ENCODE results near the gene PACRGL.

The PACRGL gene

GRCh38 chr4:20700007-20700761, at the start of gene PACRGL:
Gene PACRGL (plus strand): TSS chr4:20700458. CDS start chr4:20704482, 4,024 bp downstream.
- Histone ChIP-seq H3K9ac (ENCODE audit: insufficient read length, low read depth) (peak within 1 kb of the TSS; percentile 92), H3K9me3 (ENCODE audit: insufficient read depth, low read length) (no peaks in the 10 kb centered on the region), H3K4me3 (ENCODE audit: insufficient read length, low read depth) (peak within 1 kb of the TSS; percentile 94), H3K4me1 (ENCODE audit: insufficient read depth, insufficient read length) (no peaks in the 10 kb centered on the region), H3K36me3 (ENCODE audit: insufficient read depth, insufficient read length, low read length) (peaks cover 19% of the 10 kb centered on the region), H3K27me3 (ENCODE audit: insufficient read depth, insufficient read length) (no peaks in the 10 kb centered on the region)
- DNase-seq (ENCODE audit: low read depth, low spot score) = peak; percentile 96
- TF ChIP-seq SUZ12 (IDR thresholded peaks at IDR 0.05; ENCODE audit: extremely low read depth, insufficient read depth, insufficient read length) = no peak
- TF ChIP-seq ZNF274 (IDR thresholded peaks at IDR 0.05; ENCODE audit: low read depth, low read length) = no peak
- TF ChIP-seq YY1 (IDR thresholded peaks at IDR 0.05; ENCODE audit: insufficient read depth, insufficient read length) = no peak

- Histone ChIP-seq H3K9ac (ENCODE audit: insufficient read length, low read depth) (no peak overlapping the region), H3K4me3 (ENCODE audit: insufficient read length, low read depth) (no peak overlapping the region), H3K9me3 (ENCODE audit: insufficient read depth, low read length) (no peaks in the 10 kb centered on the region), H3K4me1 (ENCODE audit: insufficient read depth, insufficient read length) (no peaks in the 10 kb centered on the region), H3K27me3 (ENCODE audit: insufficient read depth, insufficient read length) (no peaks in the 10 kb centered on the region), H3K36me3 (ENCODE audit: insufficient read depth, insufficient read length, low read length) (no peaks in the 10 kb centered on the region)
- TF ChIP-seq SUZ12 (IDR thresholded peaks at IDR 0.05; ENCODE audit: extremely low read depth, insufficient read depth, insufficient read length) (no peak), YY1 (IDR thresholded peaks at IDR 0.05; ENCODE audit: insufficient read depth, insufficient read length) (no peak), ZNF274 (IDR thresholded peaks at IDR 0.05; ENCODE audit: low read depth, low read length) (no peak)
- no peak for DNase-seq (ENCODE audit: low read depth, low spot score)
These were observed 47.9 kb upstream of the PACRGL start for GRCh38 chr4:20652226-20652885.

GRCh38 chr4:20658456-20658855, 41.8 kb upstream of the PACRGL start:
- H3K9ac ChIP-seq (ENCODE audit: insufficient read length, low read depth) = no peak overlapping the region
- H3K9me3 ChIP-seq (ENCODE audit: insufficient read depth, low read length) = no peaks in the 10 kb centered on the region
- H3K4me3 ChIP-seq (ENCODE audit: insufficient read length, low read depth) = no peak overlapping the region
- DNase-seq (ENCODE audit: low read depth, low spot score) = no peak
- H3K27me3 ChIP-seq (ENCODE audit: insufficient read depth, insufficient read length) = no peaks in the 10 kb centered on the region
- no peak for TF ChIP-seq SUZ12 (IDR thresholded peaks at IDR 0.05; ENCODE audit: extremely low read depth, insufficient read depth, insufficient read length)
- no peak for TF ChIP-seq ZNF274 (IDR thresholded peaks at IDR 0.05; ENCODE audit: low read depth, low read length)
- no peak for TF ChIP-seq YY1 (IDR thresholded peaks at IDR 0.05; ENCODE audit: insufficient read depth, insufficient read length)
- H3K4me1 ChIP-seq (ENCODE audit: insufficient read depth, insufficient read length) = no peaks in the 10 kb centered on the region
- no peaks in the 10 kb centered on the region for H3K36me3 ChIP-seq (ENCODE audit: insufficient read depth, insufficient read length, low read length)

- Histone ChIP-seq H3K4me1 (ENCODE audit: insufficient read depth, insufficient read length) (no peaks in the 10 kb centered on the region), H3K4me3 (ENCODE audit: insufficient read length, low read depth) (no peak overlapping the region), H3K9ac (ENCODE audit: insufficient read length, low read depth) (no peak overlapping the region), H3K27me3 (ENCODE audit: insufficient read depth, insufficient read length) (no peaks in the 10 kb centered on the region), H3K9me3 (ENCODE audit: insufficient read depth, low read length) (no peaks in the 10 kb centered on the region), H3K36me3 (ENCODE audit: insufficient read depth, insufficient read length, low read length) (no peaks in the 10 kb centered on the region)
- no peak for DNase-seq (ENCODE audit: low read depth, low spot score)
- TF ChIP-seq ZNF274 (IDR thresholded peaks at IDR 0.05; ENCODE audit: low read depth, low read length) (no peak), SUZ12 (IDR thresholded peaks at IDR 0.05; ENCODE audit: extremely low read depth, insufficient read depth, insufficient read length) (no peak), YY1 (IDR thresholded peaks at IDR 0.05; ENCODE audit: insufficient read depth, insufficient read length) (no peak)
These were observed 37.4 kb upstream of the PACRGL start for GRCh38 chr4:20662851-20663250.

GRCh38 chr4:20666012-20666860, 34.0 kb upstream of the PACRGL start:
- Histone ChIP-seq H3K4me3 (ENCODE audit: insufficient read length, low read depth) (no peak overlapping the region), H3K9ac (ENCODE audit: insufficient read length, low read depth) (no peak overlapping the region), H3K27me3 (ENCODE audit: insufficient read depth, insufficient read length) (no peaks in the 10 kb centered on the region), H3K9me3 (ENCODE audit: insufficient read depth, low read length) (no peaks in the 10 kb centered on the region), H3K4me1 (ENCODE audit: insufficient read depth, insufficient read length) (no peaks in the 10 kb centered on the region), H3K36me3 (ENCODE audit: insufficient read depth, insufficient read length, low read length) (no peaks in the 10 kb centered on the region)
- no peak for DNase-seq (ENCODE audit: low read depth, low spot score)
- TF ChIP-seq YY1 (IDR thresholded peaks at IDR 0.05; ENCODE audit: insufficient read depth, insufficient read length) (no peak), ZNF274 (IDR thresholded peaks at IDR 0.05; ENCODE audit: low read depth, low read length) (no peak)

GRCh38 chr4:20672262-20672661, 28.0 kb upstream of the PACRGL start:
- no peaks in the 10 kb centered on the region for H3K4me1 ChIP-seq (ENCODE audit: insufficient read depth, insufficient read length)
- TF ChIP-seq ZNF274 (IDR thresholded peaks at IDR 0.05; ENCODE audit: low read depth, low read length) = no peak
- no peak for TF ChIP-seq SUZ12 (IDR thresholded peaks at IDR 0.05; ENCODE audit: extremely low read depth, insufficient read depth, insufficient read length)
- TF ChIP-seq YY1 (IDR thresholded peaks at IDR 0.05; ENCODE audit: insufficient read depth, insufficient read length) = no peak

More at GRCh38 chr4:20672262-20672661, 28.0 kb upstream of the PACRGL start:
- no peak overlapping the region for H3K9ac ChIP-seq (ENCODE audit: insufficient read length, low read depth)
- no peaks in the 10 kb centered on the region; the same call in 1 of the 2 replicates for H3K9me3 ChIP-seq (ENCODE audit: insufficient read depth, low read length)
- no peaks in the 10 kb centered on the region for H3K36me3 ChIP-seq (ENCODE audit: insufficient read depth, insufficient read length, low read length)
- no peaks in the 10 kb centered on the region for H3K27me3 ChIP-seq (ENCODE audit: insufficient read depth, insufficient read length)
- H3K4me3 ChIP-seq (ENCODE audit: insufficient read length, low read depth) = no peak overlapping the region
- no peak for DNase-seq (ENCODE audit: low read depth, low spot score)

Measured in NT2/D1 (cell line).